ENCODE results near the gene RHBDF2. TPM values are rescaled to one million over a fixed set of nuclear protein-coding genes. Genes with fewer than 3 reads are reported as not detected.

The RHBDF2 gene
- total RNA-seq, 1 donor from 2014 or later = 17.5 TPM

DNA sequence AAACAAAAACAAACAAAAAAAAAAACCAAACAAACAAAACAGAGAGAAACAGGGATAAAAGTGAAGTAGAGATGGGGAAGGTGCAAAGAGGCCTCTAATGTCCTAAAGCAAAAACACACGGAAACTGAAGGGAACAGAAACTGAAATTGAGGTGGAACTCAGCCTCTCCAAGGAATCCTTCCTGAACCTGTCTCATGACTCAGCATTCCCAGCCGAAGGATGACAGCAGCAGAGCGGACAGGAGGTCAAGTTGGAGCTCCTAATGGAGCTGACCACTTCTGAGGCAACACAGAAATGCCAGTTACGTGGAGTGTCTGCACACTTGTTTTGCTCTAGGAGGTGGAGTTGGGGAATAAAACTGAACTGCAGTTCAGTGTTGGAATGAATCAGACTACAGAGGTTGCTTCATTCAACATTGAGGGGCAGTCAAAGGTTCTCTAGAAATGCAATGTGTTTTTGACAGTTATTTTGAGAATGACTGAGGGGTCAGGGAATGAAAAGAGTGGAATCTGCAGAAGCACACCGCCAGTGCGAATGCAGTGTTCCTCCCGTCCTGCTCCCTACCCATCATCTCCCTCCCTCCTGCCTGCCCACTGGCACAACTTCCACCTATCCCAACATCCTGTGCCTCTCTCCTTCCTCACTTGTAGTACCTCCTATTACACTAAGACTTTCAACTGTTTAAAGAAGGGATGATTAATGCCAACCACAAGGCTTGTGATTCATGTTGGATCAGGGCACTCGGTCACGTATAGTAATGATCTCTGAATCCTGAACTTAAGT is 54.6 kb downstream of the RHBDF2 start:
- Mint-ChIP-seq H3K4me1 (ENCODE audit: unreplicated experiment) (peaks cover 74% of the 10 kb centered on the region), H3K27me3 (ENCODE audit: unreplicated experiment) (no peaks in the 10 kb centered on the region), H3K36me3 (ENCODE audit: unreplicated experiment) (no peaks in the 10 kb centered on the region), H3K27ac (ENCODE audit: unreplicated experiment) (peak overlapping the region; percentile 72), H3K4me3 (ENCODE audit: unreplicated experiment) (peak overlapping the region; percentile 28), H3K9me3 (ENCODE audit: unreplicated experiment) (no peaks in the 10 kb centered on the region)
- DNase-seq (ENCODE audit: extremely low spot score, unreplicated experiment) = no peak
- no peak for TF ChIP-seq CTCF (IDR thresholded peaks at IDR 0.05)

GRCh38 chr17:76445697-76446448 is 55.4 kb downstream of the RHBDF2 start:
- no peak for TF ChIP-seq CTCF (IDR thresholded peaks at IDR 0.05)
- H3K4me3 Mint-ChIP-seq (ENCODE audit: unreplicated experiment) = peak overlapping the region; percentile 28
- DNase-seq (ENCODE audit: extremely low spot score, unreplicated experiment) = no peak
- H3K4me1 Mint-ChIP-seq (ENCODE audit: unreplicated experiment) = peaks cover 66% of the 10 kb centered on the region
- H3K36me3 Mint-ChIP-seq (ENCODE audit: unreplicated experiment) = no peaks in the 10 kb centered on the region
- H3K27me3 Mint-ChIP-seq (ENCODE audit: unreplicated experiment) = no peaks in the 10 kb centered on the region
- no peaks in the 10 kb centered on the region for H3K9me3 Mint-ChIP-seq (ENCODE audit: unreplicated experiment)
- H3K27ac Mint-ChIP-seq (ENCODE audit: unreplicated experiment) = peak overlapping the region; percentile 72

DNA sequence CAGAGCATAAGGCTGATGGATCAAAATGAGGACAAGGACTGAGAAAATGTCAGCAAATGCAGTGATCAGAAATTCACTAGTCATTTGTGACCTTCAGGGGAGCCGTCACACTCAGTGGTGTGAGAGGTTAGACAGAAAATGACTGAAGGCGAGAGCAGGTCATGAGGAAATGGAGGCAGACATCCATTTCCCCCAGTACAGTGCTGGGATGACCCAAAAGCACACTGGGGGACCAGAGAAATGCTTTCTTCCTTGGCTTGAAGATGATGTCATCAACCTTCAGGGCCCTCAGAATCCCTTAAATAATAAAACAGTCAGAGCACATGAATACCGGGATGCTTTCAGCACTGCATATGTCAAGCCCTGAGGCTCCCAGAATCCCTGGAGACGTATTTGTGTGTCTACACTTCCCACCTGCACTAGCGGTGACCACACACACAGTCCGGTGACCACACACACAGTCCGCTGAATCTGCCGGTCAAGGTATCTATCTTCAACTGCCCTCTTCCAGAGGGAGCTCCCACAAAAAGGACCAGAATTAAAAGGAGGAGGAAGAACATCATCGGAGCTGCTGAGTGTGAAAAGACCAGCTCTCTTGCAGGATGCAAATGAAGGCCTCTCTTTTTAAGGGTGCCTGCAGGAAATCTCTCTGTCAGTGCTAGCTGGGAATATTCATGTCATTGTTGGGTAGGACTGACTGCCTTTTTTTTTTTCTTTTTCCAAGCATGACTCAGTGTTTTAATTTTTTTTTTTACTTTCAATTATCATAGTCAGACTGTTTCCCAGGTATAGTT is 56.5 kb downstream of the RHBDF2 start:
- H3K36me3 Mint-ChIP-seq (ENCODE audit: unreplicated experiment) = no peaks in the 10 kb centered on the region
- peaks cover 59% of the 10 kb centered on the region for H3K4me1 Mint-ChIP-seq (ENCODE audit: unreplicated experiment)
- no peaks in the 10 kb centered on the region for H3K27me3 Mint-ChIP-seq (ENCODE audit: unreplicated experiment)
- TF ChIP-seq CTCF (IDR thresholded peaks at IDR 0.05) = no peak
- no peak overlapping the region for H3K4me3 Mint-ChIP-seq (ENCODE audit: unreplicated experiment)
- DNase-seq (ENCODE audit: extremely low spot score, unreplicated experiment) = no peak
- H3K9me3 Mint-ChIP-seq (ENCODE audit: unreplicated experiment) = no peaks in the 10 kb centered on the region
- H3K27ac Mint-ChIP-seq (ENCODE audit: unreplicated experiment) = peak overlapping the region; percentile 72

GRCh38 chr17:76442341-76443338 is 58.6 kb downstream of the RHBDF2 start:
- no peak for TF ChIP-seq CTCF (IDR thresholded peaks at IDR 0.05)
- H3K9me3 Mint-ChIP-seq (ENCODE audit: unreplicated experiment) = no peaks in the 10 kb centered on the region
- no peak overlapping the region for H3K27ac Mint-ChIP-seq (ENCODE audit: unreplicated experiment)
- peaks cover 54% of the 10 kb centered on the region for H3K4me1 Mint-ChIP-seq (ENCODE audit: unreplicated experiment)
- DNase-seq (ENCODE audit: extremely low spot score, unreplicated experiment) = no peak
- H3K27me3 Mint-ChIP-seq (ENCODE audit: unreplicated experiment) = no peaks in the 10 kb centered on the region
- peaks cover 4% of the 10 kb centered on the region for H3K36me3 Mint-ChIP-seq (ENCODE audit: unreplicated experiment)
- H3K4me3 Mint-ChIP-seq (ENCODE audit: unreplicated experiment) = no peak overlapping the region
